K562 (cell line): ENCODE measurements around the gene ACSF2. TPM values are rescaled to one million over a fixed set of nuclear protein-coding genes. Genes with fewer than 3 reads are reported as not detected.

Experiments
- ATAC-seq: fragments of 200-7000 bp; cut with Tn5 transposase; 3 replicates; pipeline ENCODE4 v1.9.1; 2020; ENCODE audit warnings: moderate library complexity
- BruUV-seq: library from RNA; stranded (reverse); fragments of 400-500 nt; replicated peaks from 2 replicates; lab custom pipeline; 2021; lab: Mats Ljungman, UMichigan
- CTCF ChIA-PET: fragments of 300-600 bp; formaldehyde crosslinking; extraction: SDS; loops from one replicate; lab custom pipeline; 2021; ENCODE audit warnings: low intra/inter-chr PET ratio; lab: Yijun Ruan, JAX
- POLR2A ChIA-PET: fragments of 300-600, 350-650 bp; sonication (Branson Sonifier 250); formaldehyde crosslinking; extraction: SDS; loops from one replicate; lab custom pipeline; 2021; ENCODE audit warnings: antibody characterized with exemption, inconsistent platforms; lab: Yijun Ruan, JAX
- DNase-seq, 4 experiments: peaks; one replicate each; pipeline versions ENCODE4 v3.0.0 to v3.0.0-alpha.2; 2011 to 2018; ENCODE audit warnings: low spot score in 3 of 4, mixed read lengths in 3 of 4; ENCODE audit errors: extremely low read depth in 1 of 4
- FAIRE-seq: peaks from 2 replicates; lab custom pipeline; 2011; peaks lifted over from hg19 to GRCh38; lab: Jason Lieb, UNC
- H2AFZ ChIP-seq: 2 replicates; pipeline ENCODE4 v1.6.0; 2011; ENCODE audit warnings: low read depth, low read length, control low read depth, inconsistent platforms
- H3K27ac ChIP-seq: fragments of 200-600 bp; 3 replicates; pipeline ENCODE4 v1.8.0; 2011; ENCODE audit warnings: low read depth, mild to moderate bottlenecking, control low read depth, inconsistent platforms, low read length, moderate library complexity, mixed read lengths; ENCODE audit errors: extremely low read depth
- H3K27me3 ChIP-seq, 2 experiments: fragments of 300-600 bp in 1 of 2; 2 replicates in 1 of 2; 3 replicates in 1 of 2; pipeline versions ENCODE4 v1.6.0 to v1.8.0; 2011; ENCODE audit warnings: inconsistent platforms in 2 of 2, low read length in 2 of 2, mild to moderate bottlenecking in 1 of 2, mixed read lengths in 1 of 2, moderate library complexity in 1 of 2; ENCODE audit not compliant: control insufficient read depth in 2 of 2, insufficient read depth in 2 of 2
- H3K36me3 ChIP-seq: fragments of 300-600 bp; 3 replicates; pipeline ENCODE4 v1.8.0; 2011; ENCODE audit warnings: mild to moderate bottlenecking, low read length, inconsistent platforms; ENCODE audit not compliant: control insufficient read depth, insufficient read depth
- H3K4me1 ChIP-seq, 2 experiments: fragments of 200-600 bp in 1 of 2; replicated peaks in 1 of 2; 2 replicates in 1 of 2; 3 replicates in 1 of 2; pipeline versions ENCODE4 v1.5.1 to v1.8.0; 2011; ENCODE audit warnings: inconsistent platforms in 2 of 2, low read length in 2 of 2, mild to moderate bottlenecking in 1 of 2, mixed read lengths in 1 of 2, moderate library complexity in 1 of 2; ENCODE audit not compliant: control insufficient read depth in 2 of 2, insufficient read depth in 2 of 2
- H3K4me2 ChIP-seq: 2 replicates; pipeline ENCODE4 v1.6.1; 2011; ENCODE audit warnings: low read length, control low read depth, inconsistent platforms, mixed read lengths; ENCODE audit not compliant: insufficient read depth
- H3K4me3 ChIP-seq: fragments of 200-600 bp; sonication (generic), shearing (Covaris generic); 2 replicates; pipeline ENCODE4 v1.5.1; 2016; ENCODE audit warnings: control low read depth, inconsistent platforms
- H3K79me2 ChIP-seq: fragments of 200-600 bp; 3 replicates; pipeline ENCODE4 v1.8.0; 2011; ENCODE audit warnings: low read length, inconsistent platforms; ENCODE audit not compliant: control insufficient read depth, insufficient read depth
- H3K9ac ChIP-seq, 2 experiments: 2 replicates each; pipeline versions ENCODE4 v1.6.0 to v1.6.1; 2011; ENCODE audit warnings: low read depth in 2 of 2, low read length in 2 of 2, control low read depth in 1 of 2, inconsistent platforms in 1 of 2, mild to moderate bottlenecking in 1 of 2, mixed read lengths in 1 of 2; ENCODE audit not compliant: insufficient read depth in 1 of 2
- H3K9me1 ChIP-seq: one replicate; pipeline ENCODE4 v1.6.0; 2011; ENCODE audit warnings: inconsistent platforms, mild to moderate bottlenecking, low read length, moderate library complexity; ENCODE audit not compliant: control insufficient read depth, insufficient read depth
- H3K9me3 ChIP-seq: replicated peaks from 2 replicates; pipeline ENCODE4 v1.5.1; 2011; ENCODE audit warnings: low read depth, low read length, inconsistent platforms; ENCODE audit not compliant: control insufficient read depth, insufficient read depth
- H4K20me1 ChIP-seq: replicated peaks from 2 replicates; pipeline ENCODE4 v1.6.1; 2011; ENCODE audit warnings: low read length, inconsistent platforms, mixed read lengths; ENCODE audit not compliant: control insufficient read depth, insufficient read depth
- CREBBP ChIP-seq: IDR thresholded peaks from one replicate; pipeline ENCODE4 v1.6.1; 2012; ENCODE audit warnings: low read depth, mild to moderate bottlenecking, control low read depth, inconsistent platforms, low read length
- ELF2 ChIP-seq: fragments of 250-450 bp; sonication (Bioruptor Pico); IDR thresholded peaks from 2 replicates; pipeline ENCODE4 v1.5.0; 2021; ENCODE audit warnings: mild to moderate bottlenecking
- ESRRA ChIP-seq: fragments of 450-650 bp; IDR thresholded peaks from 2 replicates; pipeline ENCODE4 v1.6.1; 2014; ENCODE audit warnings: low read depth, mild to moderate bottlenecking, moderate library complexity, borderline replicate concordance
- HDAC3 ChIP-seq: fragments of 450-650 bp; IDR thresholded peaks from 2 replicates; pipeline ENCODE4 v1.6.1; 2018; ENCODE audit warnings: borderline replicate concordance, mild to moderate bottlenecking, moderate library complexity; ENCODE audit not compliant: partially characterized antibody
- KAT7 ChIP-seq: sonication (generic); formaldehyde crosslinking; IDR thresholded peaks from 2 replicates; pipeline ENCODE4 v1.8.0; 2022; ENCODE audit warnings: missing genetic modification reagents, mild to moderate bottlenecking, borderline replicate concordance
- PYGO2 ChIP-seq: fragments of 450-650 bp; IDR thresholded peaks from 2 replicates; pipeline ENCODE4 v1.6.1; 2016; ENCODE audit warnings: mild to moderate bottlenecking, missing genetic modification characterization, moderate library complexity, missing compliant biosample characterization
- TFAM ChIP-seq: fragments of 250-450 bp; sonication (Bioruptor Pico); conservative IDR thresholded peaks from 2 replicates; pipeline ENCODE4 v1.5.0; 2021; ENCODE audit warnings: mild to moderate bottlenecking, moderate library complexity
- ZKSCAN3 ChIP-seq: fragments of 250-450 bp; sonication (Bioruptor Pico); IDR thresholded peaks from 2 replicates; pipeline ENCODE4 v1.4.0; 2020
- ZNF445 ChIP-seq: fragments of 250-450 bp; sonication (Bioruptor Pico); IDR thresholded peaks from 2 replicates; pipeline ENCODE4 v1.4.0; 2020; ENCODE audit warnings: low read depth, mild to moderate bottlenecking, moderate library complexity
- WGBS: fragments of 100-300 bp; shearing (Covaris generic); methylation state at CpG from one replicate; pipeline ENCODE4 v1.1.6; 2016; ENCODE audit warnings: low coverage, mixed read lengths; ENCODE audit not compliant: insufficient coverage; ENCODE audit errors: missing lambda C conversion rate; 5-methylcytosine and 5-hydroxymethylcytosine counted together
- in situ Hi-C: fragments of 300-500 bp; cut with MboI; formaldehyde crosslinking; loops from 4 replicates; pipeline ENCODE4 v1.15.0; 2018; ENCODE audit warnings: inconsistent platforms, mixed read lengths
- intact Hi-C: fragments of 100-400 bp; cut with micrococcal nuclease; formaldehyde crosslinking; loops from 2 replicates; pipeline ENCODE4 v1.14.2; 2022
- polyA plus RNA-seq, 8 experiments: library from polyadenylated mRNA; depleted of rRNA in 4 of 8; stranded (reverse) in 5 of 8; unstranded in 3 of 8; fragments of >200 nt; fragmentation: Nextera tagmentation in 2 of 8; fragmentation: Illumina TruSeq in 1 of 8; extraction: Ambion mirVana in 2 of 8; extraction: Trizol in 1 of 8; gene quantifications; 2 replicates each; pipeline versions ENCODE4 v1.2.1 to v1.2.3, GENCODE V29; 2011 to 2014; ENCODE audit warnings: inconsistent platforms in 1 of 8, missing spikeins in 1 of 8
- total RNA-seq, 7 experiments: library from RNA; depleted of rRNA in 6 of 7; stranded (reverse); fragments of >200 nt in 6 of 7; fragmentation: Illumina TruSeq in 2 of 7; extraction: Trizol in 2 of 7; gene quantifications; 2 replicates each; pipeline versions ENCODE4 v1.2.1 to v1.2.3, GENCODE V29; 2011 to 2021; ENCODE audit warnings: low replicate concordance in 1 of 7
- TF ChIP-seq, protein P1 (sequence below): fragments of 450-650 bp; IDR thresholded peaks from 2 replicates; pipeline ENCODE4 v1.6.1; 2016; ENCODE audit warnings: mild to moderate bottlenecking
- TF ChIP-seq, protein P2 (sequence below): fragments of 450-650 bp; formaldehyde crosslinking; IDR thresholded peaks from 2 replicates; pipeline ENCODE4 v1.4.0; 2020; ENCODE audit warnings: mild to moderate bottlenecking, moderate library complexity
- TF ChIP-seq, protein P3 (sequence below): fragments of 450-650 bp; IDR thresholded peaks from 2 replicates; pipeline ENCODE4 v1.6.1; 2017; ENCODE audit warnings: antibody characterized with exemption, mild to moderate bottlenecking

ACSF2 gene
- total and polyA plus RNA-seq, 9 of the 15 experiments (the other 6 are each of a cell fraction or from before 2014, with no cell fraction given), result 0.89 to 6.1 (median 3.5) TPM

DNA sequence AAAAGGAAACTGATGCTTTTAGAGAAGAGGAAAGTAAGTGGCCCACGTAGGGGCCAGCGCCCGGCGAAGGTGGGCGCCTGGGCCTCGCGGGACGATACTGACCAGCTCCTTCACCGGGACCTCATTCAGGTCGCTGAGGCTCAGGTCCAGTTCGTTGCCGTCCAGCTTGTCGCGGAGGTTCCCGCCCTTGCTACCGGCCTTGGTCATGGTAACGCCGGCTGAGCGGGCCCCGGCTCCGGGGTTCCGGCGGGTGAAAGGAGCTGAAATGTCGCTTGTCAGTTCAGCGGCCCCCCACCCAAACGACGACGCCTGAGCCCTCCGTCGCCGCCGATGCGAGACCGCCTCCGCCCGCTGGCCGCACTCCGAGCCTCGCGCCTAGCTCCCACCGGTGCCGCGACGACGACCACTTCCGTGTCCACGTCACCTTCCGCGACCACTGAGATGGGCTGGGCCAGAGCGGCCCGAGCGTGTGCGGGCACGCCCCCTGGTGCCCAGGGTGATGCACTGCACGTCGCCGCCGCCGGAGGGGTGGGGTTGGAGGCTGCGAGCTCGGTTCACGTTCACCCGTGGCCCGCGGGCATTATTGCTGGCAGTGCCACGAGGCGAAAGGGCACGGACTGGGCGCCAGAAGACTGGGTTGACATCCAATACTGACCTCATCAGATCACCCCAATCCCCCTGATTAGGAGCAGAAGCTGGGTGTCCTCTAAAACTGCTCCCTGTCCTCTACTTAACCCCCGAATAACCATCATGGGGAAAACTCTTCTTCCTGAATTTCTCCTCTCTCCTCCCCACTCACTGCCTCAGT is 28.7 kb upstream of the ACSF2 start, which contains the start of gene LRRC59:
Gene LRRC59, minus strand, starts transcription at position 413 of the 808 bp plus-strand sequence. Its CDS starts 206 bp downstream, at position 207.
- no peaks in the 10 kb centered on the region for H3K27me3 ChIP-seq
- H4K20me1 ChIP-seq, result 0 out of 2 replicates have a peak, but pooled peaks cover 16% of the 10 kb centered on the region
- DNase-seq, result peak; percentile 89 to 93 (median 90)
- peak within 1 kb of the TSS; percentile 93 for H3K27ac ChIP-seq
- CTCF ChIA-PET, result interaction anchor here (2.5 kb wide), 1 partner anchor 81 kb away, joined by 9 read pairs; the partner anchor contains the start of gene RSAD1
- H2AFZ ChIP-seq, result peak within 1 kb of the TSS; percentile 94
- peak within 1 kb of the TSS; percentile 93 for H3K4me2 ChIP-seq
- POLR2A ChIA-PET, result interaction anchor here (0.6 to 6.4 kb wide), 10 partner anchors 10 to 238 kb away, joined by 3 to 129 read pairs (median 6); no protein-coding TSS in a partner anchor
- peaks cover 40% of the 10 kb centered on the region for H3K36me3 ChIP-seq
- intact Hi-C loops (loop anchor here (2.0 kb wide), 2 partner anchors 29 to 81 kb away; partner anchors contain the start of genes ACSF2 and RSAD1), in situ Hi-C loops (no loop called here)
- peaks cover 21 to 29% of the 10 kb centered on the region in 2 experiments; a peak in 4 of 5 replicates for H3K4me1 ChIP-seq
- H3K4me3 ChIP-seq, result peak within 1 kb of the TSS; percentile 87
- H3K9ac ChIP-seq, result peak within 1 kb of the TSS; percentile 98 to 99
- no peaks in the 10 kb centered on the region for H3K9me1 ChIP-seq
- under 1% methylated on average over 66 of the region's 70 CpGs for WGBS
- peaks cover 52% of the 10 kb centered on the region for H3K79me2 ChIP-seq
- H3K9me3 ChIP-seq, result no peaks in the 10 kb centered on the region
- peak; percentile 94 for ATAC-seq
- BruUV-seq, result TSS peak; percentile 39
- peak; percentile 83 for FAIRE-seq
- peak; percentile 83 for TF ChIP-seq ESRRA
- TF ChIP-seq HDAC3, result no peak
- TF ChIP-seq, protein P1, sequence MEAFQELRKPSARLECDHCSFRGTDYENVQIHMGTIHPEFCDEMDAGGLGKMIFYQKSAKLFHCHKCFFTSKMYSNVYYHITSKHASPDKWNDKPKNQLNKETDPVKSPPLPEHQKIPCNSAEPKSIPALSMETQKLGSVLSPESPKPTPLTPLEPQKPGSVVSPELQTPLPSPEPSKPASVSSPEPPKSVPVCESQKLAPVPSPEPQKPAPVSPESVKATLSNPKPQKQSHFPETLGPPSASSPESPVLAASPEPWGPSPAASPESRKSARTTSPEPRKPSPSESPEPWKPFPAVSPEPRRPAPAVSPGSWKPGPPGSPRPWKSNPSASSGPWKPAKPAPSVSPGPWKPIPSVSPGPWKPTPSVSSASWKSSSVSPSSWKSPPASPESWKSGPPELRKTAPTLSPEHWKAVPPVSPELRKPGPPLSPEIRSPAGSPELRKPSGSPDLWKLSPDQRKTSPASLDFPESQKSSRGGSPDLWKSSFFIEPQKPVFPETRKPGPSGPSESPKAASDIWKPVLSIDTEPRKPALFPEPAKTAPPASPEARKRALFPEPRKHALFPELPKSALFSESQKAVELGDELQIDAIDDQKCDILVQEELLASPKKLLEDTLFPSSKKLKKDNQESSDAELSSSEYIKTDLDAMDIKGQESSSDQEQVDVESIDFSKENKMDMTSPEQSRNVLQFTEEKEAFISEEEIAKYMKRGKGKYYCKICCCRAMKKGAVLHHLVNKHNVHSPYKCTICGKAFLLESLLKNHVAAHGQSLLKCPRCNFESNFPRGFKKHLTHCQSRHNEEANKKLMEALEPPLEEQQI, result peak; percentile 83
- TF ChIP-seq KAT7 (CRISPR knock-in tag), result peak; percentile 78; the same call in 1 of the 2 replicates
- TF ChIP-seq PYGO2 (tag), result no peak
- TF ChIP-seq, protein P2, sequence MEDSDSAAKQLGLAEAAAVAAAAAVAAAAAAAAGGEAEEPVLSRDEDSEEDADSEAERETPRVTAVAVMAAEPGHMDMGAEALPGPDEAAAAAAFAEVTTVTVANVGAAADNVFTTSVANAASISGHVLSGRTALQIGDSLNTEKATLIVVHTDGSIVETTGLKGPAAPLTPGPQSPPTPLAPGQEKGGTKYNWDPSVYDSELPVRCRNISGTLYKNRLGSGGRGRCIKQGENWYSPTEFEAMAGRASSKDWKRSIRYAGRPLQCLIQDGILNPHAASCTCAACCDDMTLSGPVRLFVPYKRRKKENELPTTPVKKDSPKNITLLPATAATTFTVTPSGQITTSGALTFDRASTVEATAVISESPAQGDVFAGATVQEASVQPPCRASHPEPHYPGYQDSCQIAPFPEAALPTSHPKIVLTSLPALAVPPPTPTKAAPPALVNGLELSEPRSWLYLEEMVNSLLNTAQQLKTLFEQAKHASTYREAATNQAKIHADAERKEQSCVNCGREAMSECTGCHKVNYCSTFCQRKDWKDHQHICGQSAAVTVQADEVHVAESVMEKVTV (CRISPR knock-in tag), result no peak; the same call in 1 of the 2 replicates
- peak; percentile 99 for TF ChIP-seq ELF2 (CRISPR knock-in tag)
- no peak for TF ChIP-seq ZNF445 (CRISPR knock-in tag)
- no peak for TF ChIP-seq ZKSCAN3
- TF ChIP-seq, protein P3, sequence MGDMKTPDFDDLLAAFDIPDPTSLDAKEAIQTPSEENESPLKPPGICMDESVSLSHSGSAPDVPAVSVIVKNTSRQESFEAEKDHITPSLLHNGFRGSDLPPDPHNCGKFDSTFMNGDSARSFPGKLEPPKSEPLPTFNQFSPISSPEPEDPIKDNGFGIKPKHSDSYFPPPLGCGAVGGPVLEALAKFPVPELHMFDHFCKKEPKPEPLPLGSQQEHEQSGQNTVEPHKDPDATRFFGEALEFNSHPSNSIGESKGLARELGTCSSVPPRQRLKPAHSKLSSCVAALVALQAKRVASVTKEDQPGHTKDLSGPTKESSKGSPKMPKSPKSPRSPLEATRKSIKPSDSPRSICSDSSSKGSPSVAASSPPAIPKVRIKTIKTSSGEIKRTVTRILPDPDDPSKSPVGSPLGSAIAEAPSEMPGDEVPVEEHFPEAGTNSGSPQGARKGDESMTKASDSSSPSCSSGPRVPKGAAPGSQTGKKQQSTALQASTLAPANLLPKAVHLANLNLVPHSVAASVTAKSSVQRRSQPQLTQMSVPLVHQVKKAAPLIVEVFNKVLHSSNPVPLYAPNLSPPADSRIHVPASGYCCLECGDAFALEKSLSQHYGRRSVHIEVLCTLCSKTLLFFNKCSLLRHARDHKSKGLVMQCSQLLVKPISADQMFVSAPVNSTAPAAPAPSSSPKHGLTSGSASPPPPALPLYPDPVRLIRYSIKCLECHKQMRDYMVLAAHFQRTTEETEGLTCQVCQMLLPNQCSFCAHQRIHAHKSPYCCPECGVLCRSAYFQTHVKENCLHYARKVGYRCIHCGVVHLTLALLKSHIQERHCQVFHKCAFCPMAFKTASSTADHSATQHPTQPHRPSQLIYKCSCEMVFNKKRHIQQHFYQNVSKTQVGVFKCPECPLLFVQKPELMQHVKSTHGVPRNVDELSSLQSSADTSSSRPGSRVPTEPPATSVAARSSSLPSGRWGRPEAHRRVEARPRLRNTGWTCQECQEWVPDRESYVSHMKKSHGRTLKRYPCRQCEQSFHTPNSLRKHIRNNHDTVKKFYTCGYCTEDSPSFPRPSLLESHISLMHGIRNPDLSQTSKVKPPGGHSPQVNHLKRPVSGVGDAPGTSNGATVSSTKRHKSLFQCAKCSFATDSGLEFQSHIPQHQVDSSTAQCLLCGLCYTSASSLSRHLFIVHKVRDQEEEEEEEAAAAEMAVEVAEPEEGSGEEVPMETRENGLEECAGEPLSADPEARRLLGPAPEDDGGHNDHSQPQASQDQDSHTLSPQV, result peak; percentile 43; the same call in 1 of the 2 replicates
- no peak for TF ChIP-seq TFAM (CRISPR knock-in tag)
- TF ChIP-seq CREBBP, result no peak
